SJCRH30 (cell line): ENCODE measurements around the gene ACLY. TPM values are rescaled to one million over a fixed set of nuclear protein-coding genes. Genes with fewer than 3 reads are reported as not detected.

Source experiments
- DNase-seq, 2 experiments: peaks; one replicate each; pipeline ENCODE4 v3.0.0-alpha.2; 2015 to 2020
- H3K27ac ChIP-seq: fragments of 250-450 bp; sonication (Bioruptor Pico); 2 replicates; pipeline ENCODE4 v1.5.1; 2020; ENCODE audit warnings: mild to moderate bottlenecking, moderate library complexity
- H3K27me3 ChIP-seq: fragments of 250-450 bp; sonication (Bioruptor Pico); 2 replicates; pipeline ENCODE4 v1.5.1; 2020; ENCODE audit warnings: mild to moderate bottlenecking, moderate library complexity
- H3K36me3 ChIP-seq: fragments of 250-450 bp; sonication (Bioruptor Pico); 2 replicates; pipeline ENCODE4 v1.5.1; 2020; ENCODE audit warnings: mild to moderate bottlenecking, moderate library complexity
- H3K4me1 ChIP-seq: fragments of 250-450 bp; sonication (Bioruptor Pico); 2 replicates; pipeline ENCODE4 v1.5.1; 2020; ENCODE audit warnings: mild to moderate bottlenecking, moderate library complexity
- H3K4me3 ChIP-seq: fragments of 250-450 bp; sonication (Bioruptor Pico); 2 replicates; pipeline ENCODE4 v1.5.1; 2020; ENCODE audit warnings: mild to moderate bottlenecking, moderate library complexity
- H3K9me3 ChIP-seq: fragments of 250-450 bp; sonication (Bioruptor Pico); replicated peaks from 2 replicates; pipeline ENCODE4 v1.5.1; 2020; ENCODE audit warnings: mild to moderate bottlenecking, moderate library complexity
- total RNA-seq: library from RNA; depleted of rRNA; stranded (reverse); fragments of >200 nt; shearing (Covaris generic); gene quantifications from 2 replicates; pipeline ENCODE4 v1.2.3, GENCODE V29; 2014

Gene ACLY
- total RNA-seq, 1 experiment from 2014 or later, result 137 TPM

DNA sequence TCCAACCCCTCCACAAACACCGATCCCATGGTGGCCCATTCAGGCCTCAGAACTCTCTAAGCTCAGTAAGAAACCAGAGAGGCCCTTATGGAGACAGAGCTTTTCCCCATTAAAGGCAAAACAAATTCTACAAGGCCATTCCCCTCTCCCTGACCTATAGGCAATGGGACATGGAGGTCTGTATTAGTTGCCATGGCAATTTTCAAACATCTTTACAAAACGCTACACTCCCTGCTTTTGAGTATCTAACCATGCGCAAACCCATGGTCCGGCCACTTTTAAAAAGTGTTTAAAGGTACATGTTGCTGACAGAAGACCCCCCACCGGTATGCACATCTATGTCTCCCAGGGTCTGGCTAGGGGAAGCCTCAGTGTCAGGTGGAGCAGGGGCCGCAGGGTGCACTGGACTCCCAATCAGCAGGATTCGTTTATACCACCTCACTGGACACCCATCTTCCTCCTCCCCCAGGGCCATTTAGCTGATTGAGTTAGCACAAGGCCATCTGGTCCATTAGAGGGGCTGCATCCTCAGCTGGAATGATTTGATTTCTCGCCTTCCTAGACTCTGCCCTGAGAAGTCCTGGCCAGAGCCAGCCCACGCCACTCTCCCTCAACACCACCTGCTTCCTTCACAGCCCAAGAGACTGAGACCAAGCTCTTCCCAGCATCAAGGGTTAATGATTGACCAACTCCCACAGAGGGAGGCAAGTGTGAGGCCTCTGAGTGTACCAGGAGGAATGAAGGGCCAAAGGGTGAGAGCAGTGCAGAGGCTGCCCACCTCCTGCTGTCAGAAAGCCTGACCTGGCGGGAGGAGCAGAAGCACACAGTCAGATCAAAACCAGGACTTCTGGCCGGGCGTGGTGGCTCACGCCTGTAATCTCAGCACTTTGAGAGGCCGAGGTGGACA, 10.9 kb downstream of the ACLY start:
- H3K27ac ChIP-seq, result no peak overlapping the region
- H3K4me1 ChIP-seq, result no peaks in the 10 kb centered on the region
- no peak overlapping the region for H3K4me3 ChIP-seq
- H3K36me3 ChIP-seq, result peaks cover 82% of the 10 kb centered on the region
- no peaks in the 10 kb centered on the region for H3K27me3 ChIP-seq
- no peak for DNase-seq
- H3K9me3 ChIP-seq, result no peaks in the 10 kb centered on the region

- DNase-seq, result no peak
- no peaks in the 10 kb centered on the region for H3K9me3 ChIP-seq
- H3K36me3 ChIP-seq, result peaks cover 81% of the 10 kb centered on the region
- H3K4me1 ChIP-seq, result no peaks in the 10 kb centered on the region
- H3K4me3 ChIP-seq, result no peak overlapping the region
- H3K27me3 ChIP-seq, result no peaks in the 10 kb centered on the region
- no peak overlapping the region for H3K27ac ChIP-seq
Measured at GRCh38 chr17:41907185-41907556, 11.6 kb downstream of the ACLY start.

GRCh38 chr17:41906465-41907184, 12.1 kb downstream of the ACLY start:
- H3K9me3 ChIP-seq, result no peaks in the 10 kb centered on the region
- H3K4me3 ChIP-seq, result no peak overlapping the region
- H3K27ac ChIP-seq, result no peak overlapping the region
- peaks cover 84% of the 10 kb centered on the region for H3K36me3 ChIP-seq
- DNase-seq, result no peak
- no peaks in the 10 kb centered on the region for H3K27me3 ChIP-seq
- no peaks in the 10 kb centered on the region for H3K4me1 ChIP-seq

DNA sequence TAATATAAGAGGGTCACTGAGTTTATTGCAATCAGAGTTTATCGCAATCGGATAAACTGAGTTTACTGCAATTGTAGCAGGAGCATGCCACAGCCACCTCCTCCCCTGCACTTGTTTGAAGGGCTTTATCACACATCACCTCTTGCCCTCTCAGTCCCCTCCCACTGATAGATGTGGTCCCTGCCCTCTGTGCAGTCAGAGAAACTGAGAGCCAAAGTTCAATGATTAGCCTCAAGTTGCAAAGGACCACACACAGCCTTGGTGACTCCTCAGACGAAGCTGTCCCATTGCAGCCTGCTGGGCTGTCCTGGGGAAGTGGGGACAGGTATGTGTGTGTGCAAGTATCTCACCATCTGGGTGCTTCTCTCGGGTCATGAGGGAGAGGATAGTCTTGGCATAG, 13.6 kb downstream of the ACLY start:
- no peak for DNase-seq
- Histone ChIP-seq H3K36me3 (peaks cover 83% of the 10 kb centered on the region), H3K4me3 (no peak overlapping the region), H3K4me1 (no peaks in the 10 kb centered on the region), H3K9me3 (no peaks in the 10 kb centered on the region), H3K27ac (no peak overlapping the region), H3K27me3 (no peaks in the 10 kb centered on the region)

DNA sequence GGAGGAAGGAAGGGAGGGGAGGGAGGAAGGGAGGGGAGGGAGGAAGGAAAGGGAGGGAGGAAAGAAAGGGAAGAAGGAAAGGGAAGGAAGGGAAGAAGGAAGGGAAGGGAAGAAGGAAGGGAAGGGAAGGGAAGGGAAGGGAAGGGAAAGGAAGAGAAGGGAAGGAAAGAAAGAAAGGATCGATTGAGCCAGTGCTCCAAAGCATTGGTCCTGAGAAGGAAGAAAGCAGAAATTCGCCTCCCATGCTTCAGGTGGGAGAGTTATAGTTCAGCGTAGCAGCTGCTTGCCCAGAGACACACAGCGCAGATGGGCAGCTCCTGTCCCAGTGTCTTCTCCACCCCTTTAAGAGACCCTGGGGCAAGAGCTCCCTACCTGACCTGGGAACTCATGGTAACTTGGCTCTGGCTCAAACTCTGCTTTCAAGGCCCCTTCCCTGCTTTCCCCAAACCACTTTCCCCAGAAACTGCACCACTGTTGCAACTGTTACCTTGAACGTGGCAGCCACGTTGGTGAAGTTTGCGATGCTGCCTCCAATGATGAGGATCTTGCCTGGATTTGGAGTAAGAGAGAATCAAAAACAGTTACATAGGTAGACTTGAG, 14.4 kb downstream of the ACLY start:
- Histone ChIP-seq H3K9me3 (no peaks in the 10 kb centered on the region), H3K4me1 (no peaks in the 10 kb centered on the region), H3K27ac (no peak overlapping the region), H3K27me3 (no peaks in the 10 kb centered on the region), H3K4me3 (no peak overlapping the region), H3K36me3 (peaks cover 81% of the 10 kb centered on the region)
- DNase-seq, result no peak

DNA sequence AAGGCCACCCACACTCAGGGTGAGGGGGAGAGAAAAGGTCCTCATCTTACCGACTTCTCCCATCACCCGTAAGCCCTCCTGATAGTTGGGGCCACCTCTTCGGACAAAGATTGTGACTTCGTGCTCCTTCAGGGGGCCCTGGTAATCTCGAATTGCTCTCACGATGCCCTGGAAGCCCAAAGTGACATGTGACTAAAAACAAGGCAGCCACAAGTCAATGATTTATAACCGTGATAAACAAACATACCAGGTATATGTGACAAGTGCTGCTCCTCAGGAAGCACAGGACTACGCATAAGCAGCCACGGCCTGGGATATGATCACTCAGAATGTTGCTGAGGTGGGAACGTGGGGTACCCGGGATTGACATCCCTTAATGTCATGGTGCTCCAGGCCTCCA, 17.1 kb downstream of the ACLY start:
- H3K27ac ChIP-seq, result no peak overlapping the region
- no peak overlapping the region for H3K4me3 ChIP-seq
- DNase-seq, result no peak
- H3K36me3 ChIP-seq, result peaks cover 81% of the 10 kb centered on the region
- no peaks in the 10 kb centered on the region for H3K4me1 ChIP-seq
- no peaks in the 10 kb centered on the region for H3K9me3 ChIP-seq
- no peaks in the 10 kb centered on the region for H3K27me3 ChIP-seq

- DNase-seq, result no peak
- Histone ChIP-seq H3K27ac (no peak overlapping the region), H3K4me1 (no peaks in the 10 kb centered on the region), H3K27me3 (no peaks in the 10 kb centered on the region), H3K36me3 (peaks cover 79% of the 10 kb centered on the region), H3K4me3 (no peak overlapping the region), H3K9me3 (no peaks in the 10 kb centered on the region)
Measured at GRCh38 chr17:41896726-41897125, 22.0 kb downstream of the ACLY start.

GRCh38 chr17:41895617-41896016, 23.1 kb downstream of the ACLY start:
- H3K9me3 ChIP-seq, result no peaks in the 10 kb centered on the region
- H3K4me3 ChIP-seq, result no peak overlapping the region
- H3K27me3 ChIP-seq, result no peaks in the 10 kb centered on the region
- H3K27ac ChIP-seq, result no peak overlapping the region
- H3K4me1 ChIP-seq, result no peaks in the 10 kb centered on the region
- H3K36me3 ChIP-seq, result peaks cover 80% of the 10 kb centered on the region
- DNase-seq, result no peak

DNA sequence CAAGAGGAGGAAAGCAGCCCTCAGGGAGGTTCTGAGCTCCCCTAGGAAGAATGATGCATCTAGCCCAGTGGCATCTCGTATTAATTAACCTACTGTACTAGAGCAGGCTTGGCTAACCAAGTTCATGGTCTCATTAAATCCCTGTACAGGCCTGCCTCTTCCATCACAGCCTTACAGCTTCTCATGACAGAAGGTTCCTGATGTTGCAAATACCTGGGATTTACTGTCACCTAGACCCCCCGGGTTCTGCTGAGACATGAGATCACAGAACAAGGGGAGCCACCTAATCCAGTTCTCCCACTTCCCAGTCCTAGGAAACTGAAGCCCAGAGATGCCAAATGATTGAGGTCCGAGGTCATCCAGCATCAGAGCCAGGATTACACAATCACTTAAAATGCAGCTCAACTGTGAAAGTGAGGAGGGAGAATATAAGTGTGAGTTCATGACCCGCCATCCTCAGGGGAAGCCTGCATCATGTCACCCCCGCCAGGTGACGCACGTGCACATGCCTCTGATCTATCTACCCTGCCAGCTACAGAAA, 23.9 kb downstream of the ACLY start:
- no peak overlapping the region for H3K27ac ChIP-seq
- no peak overlapping the region for H3K4me3 ChIP-seq
- H3K36me3 ChIP-seq, result peaks cover 80% of the 10 kb centered on the region
- no peaks in the 10 kb centered on the region for H3K9me3 ChIP-seq
- H3K27me3 ChIP-seq, result no peaks in the 10 kb centered on the region
- no peaks in the 10 kb centered on the region for H3K4me1 ChIP-seq
- no peak for DNase-seq

GRCh38 chr17:41893384-41893783, 25.4 kb downstream of the ACLY start:
- Histone ChIP-seq H3K4me3 (no peak overlapping the region), H3K27ac (no peak overlapping the region), H3K4me1 (no peaks in the 10 kb centered on the region), H3K36me3 (peaks cover 83% of the 10 kb centered on the region), H3K9me3 (no peaks in the 10 kb centered on the region), H3K27me3 (no peaks in the 10 kb centered on the region)
- no peak for DNase-seq

DNA sequence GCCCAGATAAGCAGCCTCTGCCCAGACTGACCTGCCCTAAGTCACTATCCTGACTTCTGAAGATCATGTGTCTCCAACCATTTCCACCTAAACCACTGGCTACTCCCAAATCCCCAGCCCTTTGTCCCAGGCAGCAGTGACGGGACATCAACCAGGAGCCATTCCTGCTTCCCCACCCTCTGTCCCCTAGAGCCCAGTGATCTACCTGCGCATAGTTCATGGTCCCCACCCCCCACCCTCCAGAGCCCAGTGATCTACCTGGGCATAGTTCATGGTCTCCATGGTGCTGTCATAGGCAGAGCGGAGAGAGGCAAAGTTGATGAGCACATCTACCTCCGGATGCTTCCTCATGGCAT, 26.8 kb downstream of the ACLY start:
- H3K36me3 ChIP-seq, result peaks cover 77% of the 10 kb centered on the region

DNA sequence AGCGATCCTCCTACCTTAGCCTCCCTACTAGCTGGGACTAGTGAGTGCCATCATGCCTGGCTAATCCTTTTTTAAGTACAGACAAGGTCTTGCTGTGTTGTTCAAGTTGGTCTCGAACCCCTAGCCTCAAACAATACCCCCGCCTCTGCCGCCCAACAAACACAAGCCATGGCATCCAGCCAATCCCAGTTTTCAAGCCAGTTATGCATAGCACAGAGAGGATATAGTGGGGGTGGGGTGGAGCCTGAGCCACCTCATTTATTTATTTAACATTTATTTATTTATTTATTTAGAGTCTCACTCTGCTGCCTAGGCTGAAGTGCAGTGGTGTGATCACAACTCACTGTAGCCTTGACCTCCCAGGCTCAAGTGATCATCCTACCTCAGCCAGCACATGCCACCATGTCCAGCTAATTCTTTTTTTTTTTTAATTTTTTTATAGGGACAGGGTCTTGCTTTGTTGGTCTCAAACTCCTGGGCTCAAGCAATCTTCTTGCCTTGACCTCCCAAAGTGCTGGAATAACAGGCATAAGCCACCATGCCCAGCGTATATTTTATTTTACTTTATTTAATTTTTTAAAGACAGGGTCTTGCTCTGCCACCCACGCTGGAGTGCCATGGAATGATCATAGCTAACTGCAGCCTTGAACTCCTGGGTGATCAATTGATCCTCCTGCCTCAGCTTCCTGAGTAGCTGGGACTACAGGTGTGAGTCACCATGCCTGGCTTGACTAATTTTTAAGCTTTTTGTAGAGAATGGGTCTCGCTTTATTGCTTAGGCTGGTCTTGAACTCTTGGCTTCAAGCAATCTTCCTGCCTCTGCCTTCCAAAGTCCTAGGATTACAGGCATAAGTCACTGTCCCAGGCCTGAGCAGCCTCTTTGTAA, 27.4 kb downstream of the ACLY start:
- DNase-seq, result no peak
- Histone ChIP-seq H3K36me3 (peaks cover 75% of the 10 kb centered on the region), H3K4me3 (no peak overlapping the region), H3K27me3 (no peaks in the 10 kb centered on the region), H3K4me1 (no peaks in the 10 kb centered on the region), H3K9me3 (no peaks in the 10 kb centered on the region), H3K27ac (no peak overlapping the region)

More for the DNA sequence above, 26.8 kb downstream of the ACLY start:
- Histone ChIP-seq H3K27me3 (no peaks in the 10 kb centered on the region), H3K4me3 (no peak overlapping the region), H3K4me1 (no peaks in the 10 kb centered on the region), H3K9me3 (no peaks in the 10 kb centered on the region), H3K27ac (no peak overlapping the region)
- no peak for DNase-seq

DNA sequence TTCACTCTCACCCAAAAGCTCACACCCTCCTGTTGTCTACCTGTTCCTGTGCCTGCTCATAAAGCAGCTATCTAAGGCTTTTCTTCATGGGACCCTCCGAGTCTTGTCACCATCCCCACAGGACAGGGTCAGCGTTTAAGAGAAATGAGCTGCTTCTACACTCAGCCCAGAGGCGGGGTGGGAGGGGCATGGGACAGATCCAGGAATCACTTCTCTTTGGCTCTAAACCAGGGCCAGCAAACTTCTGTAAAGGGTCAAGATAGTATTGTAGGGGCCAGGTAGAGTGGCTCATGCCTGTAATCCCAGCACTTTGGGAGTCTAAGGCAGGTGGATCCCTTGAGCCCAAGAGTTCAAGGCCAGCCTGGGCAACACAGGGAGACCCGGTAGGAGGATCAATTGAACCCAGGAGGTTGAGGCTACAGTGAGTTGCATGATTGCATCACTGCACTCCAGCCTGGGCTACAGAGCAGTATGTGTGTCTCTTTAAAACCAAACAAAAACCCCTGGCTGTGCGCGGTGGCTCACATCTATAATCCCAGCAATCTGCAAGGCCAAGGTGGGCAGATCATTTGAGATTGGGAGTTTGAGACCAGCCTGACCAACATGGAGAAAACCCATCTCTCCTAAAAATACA, 30.3 kb downstream of the ACLY start:
- Histone ChIP-seq H3K4me3 (no peak overlapping the region), H3K36me3 (peaks cover 79% of the 10 kb centered on the region), H3K4me1 (no peaks in the 10 kb centered on the region), H3K9me3 (no peaks in the 10 kb centered on the region), H3K27ac (no peak overlapping the region), H3K27me3 (no peaks in the 10 kb centered on the region)
- DNase-seq, result no peak

- H3K4me1 ChIP-seq, result no peaks in the 10 kb centered on the region
- H3K27me3 ChIP-seq, result no peaks in the 10 kb centered on the region
- peaks cover 73% of the 10 kb centered on the region for H3K36me3 ChIP-seq
- H3K27ac ChIP-seq, result no peak overlapping the region
- H3K9me3 ChIP-seq, result no peaks in the 10 kb centered on the region
- H3K4me3 ChIP-seq, result no peak overlapping the region
- DNase-seq, result peak in 1 of 2 experiments; percentile 19
Measured at GRCh38 chr17:41885733-41886132, 33.0 kb downstream of the ACLY start.
